ENCODE results near the gene MXD3.

Gene MXD3

DNA sequence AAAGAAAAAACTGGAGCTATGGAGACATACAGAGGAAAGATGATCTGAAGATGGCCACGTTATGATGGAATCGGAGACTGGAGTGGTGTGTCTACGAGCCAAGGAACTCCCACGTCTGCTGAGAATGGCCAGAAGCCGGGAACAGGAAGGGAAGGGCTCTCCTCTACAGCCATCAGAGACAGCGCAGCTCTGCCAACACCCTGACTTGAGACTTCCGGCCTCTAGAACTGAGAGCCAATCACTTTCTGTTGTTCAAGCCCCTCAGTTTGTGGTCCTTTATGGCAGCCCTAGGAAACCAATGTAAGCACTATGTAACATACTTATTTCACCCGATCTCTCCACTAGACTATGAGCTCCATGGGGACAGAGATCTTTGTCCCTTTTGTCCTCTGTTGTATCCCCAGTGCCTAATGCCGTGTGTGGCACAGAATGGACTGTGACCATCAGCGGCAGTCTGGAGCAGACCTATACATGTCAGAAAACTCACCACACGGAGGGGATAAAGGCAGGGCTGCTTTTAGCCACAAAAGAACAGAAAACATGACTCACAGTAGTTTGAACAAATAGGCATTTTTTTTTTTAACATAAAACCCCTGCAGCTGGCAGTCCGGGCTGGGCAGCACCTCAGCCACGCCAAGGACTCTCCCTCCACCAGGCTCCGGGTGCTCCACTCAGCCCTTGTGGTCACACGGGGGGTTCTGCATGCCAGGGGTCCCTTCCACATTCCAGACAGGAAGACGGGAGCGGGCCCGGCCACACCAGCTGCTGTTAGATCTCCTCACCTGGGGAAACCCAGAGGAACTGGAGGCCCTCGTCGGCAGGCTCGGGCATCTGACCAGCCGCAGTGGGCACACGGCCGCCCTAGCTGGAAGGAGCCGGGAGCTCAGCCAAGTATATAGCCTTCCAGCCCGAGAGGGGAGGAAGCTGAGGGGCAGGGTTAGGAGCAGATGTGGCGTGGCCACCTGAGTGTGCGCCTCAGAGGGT is 16.1 kb upstream of the MXD3 start:
- H3K4me3 ChIP-seq = no peak overlapping the region
- H3K27ac ChIP-seq = peak overlapping the region in 13 of 21 experiments; percentile 1 to 59 (median 36)

DNA sequence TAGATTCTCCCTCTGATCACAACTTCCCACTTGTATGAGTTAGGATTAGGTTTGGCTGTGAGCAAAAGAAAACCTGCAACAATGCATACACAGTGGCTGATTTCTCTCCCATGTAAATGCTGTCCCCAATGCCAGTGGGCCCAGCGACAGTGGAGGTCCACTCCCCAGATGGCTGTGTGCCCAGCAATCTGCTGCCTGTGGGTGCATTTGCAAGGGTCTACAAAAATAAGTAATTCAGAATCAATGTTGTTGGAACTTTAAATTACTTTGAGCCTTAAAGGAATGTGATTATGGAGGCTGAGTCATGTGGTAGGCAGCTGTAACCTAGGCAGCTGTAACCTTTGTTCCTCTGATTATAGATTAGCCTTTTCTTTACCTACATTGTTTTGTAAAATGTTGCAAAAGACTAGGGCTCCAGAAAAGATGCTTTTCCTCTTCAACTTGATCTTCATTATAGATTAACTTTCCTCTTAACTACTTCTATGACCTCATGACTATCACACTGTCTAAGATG is 14.2 kb upstream of the MXD3 start:
- Histone ChIP-seq H3K27ac (no peak overlapping the region), H3K4me3 (no peak overlapping the region)

- Histone ChIP-seq H3K27ac (no peak overlapping the region), H3K4me3 (no peak overlapping the region)
These were observed 9.2 kb upstream of the MXD3 start for GRCh38 chr5:177320879-177321278.

- H3K4me3 ChIP-seq = no peak overlapping the region
These were observed 8.4 kb upstream of the MXD3 start for GRCh38 chr5:177319913-177320588.

DNA sequence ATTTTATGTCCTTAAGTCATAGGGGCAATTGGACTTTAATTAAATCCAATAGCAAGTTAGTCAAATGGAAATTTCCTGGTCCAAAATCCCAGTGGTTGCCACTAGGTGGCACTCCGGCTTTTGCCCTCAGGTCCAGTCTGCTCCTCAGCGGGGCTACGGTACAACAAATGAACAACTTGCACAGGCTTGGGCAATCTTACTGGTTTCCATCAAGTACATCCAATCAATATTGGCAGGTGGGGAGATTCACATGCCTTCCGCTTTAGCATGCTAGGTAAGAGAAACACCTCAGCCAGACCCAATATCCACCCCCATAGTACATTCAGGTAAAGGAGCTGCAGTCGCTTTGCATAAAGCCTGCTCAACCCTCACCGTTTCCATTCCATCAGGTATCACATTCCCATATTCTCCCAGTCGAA is 6.3 kb upstream of the MXD3 start:
- Histone ChIP-seq H3K27ac (no peak overlapping the region), H3K4me3 (no peak overlapping the region)

More at GRCh38 chr5:177319913-177320588, 8.4 kb upstream of the MXD3 start:
- H3K27ac ChIP-seq = no peak overlapping the region

GRCh38 chr5:177316005-177316404 is 4.3 kb upstream of the MXD3 start:
- no peak overlapping the region for H3K4me3 ChIP-seq
- no peak overlapping the region for H3K27ac ChIP-seq

GRCh38 chr5:177315411-177315810 is 3.7 kb upstream of the MXD3 start:
- Histone ChIP-seq H3K4me3 (no peak overlapping the region), H3K27ac (no peak overlapping the region)

DNA sequence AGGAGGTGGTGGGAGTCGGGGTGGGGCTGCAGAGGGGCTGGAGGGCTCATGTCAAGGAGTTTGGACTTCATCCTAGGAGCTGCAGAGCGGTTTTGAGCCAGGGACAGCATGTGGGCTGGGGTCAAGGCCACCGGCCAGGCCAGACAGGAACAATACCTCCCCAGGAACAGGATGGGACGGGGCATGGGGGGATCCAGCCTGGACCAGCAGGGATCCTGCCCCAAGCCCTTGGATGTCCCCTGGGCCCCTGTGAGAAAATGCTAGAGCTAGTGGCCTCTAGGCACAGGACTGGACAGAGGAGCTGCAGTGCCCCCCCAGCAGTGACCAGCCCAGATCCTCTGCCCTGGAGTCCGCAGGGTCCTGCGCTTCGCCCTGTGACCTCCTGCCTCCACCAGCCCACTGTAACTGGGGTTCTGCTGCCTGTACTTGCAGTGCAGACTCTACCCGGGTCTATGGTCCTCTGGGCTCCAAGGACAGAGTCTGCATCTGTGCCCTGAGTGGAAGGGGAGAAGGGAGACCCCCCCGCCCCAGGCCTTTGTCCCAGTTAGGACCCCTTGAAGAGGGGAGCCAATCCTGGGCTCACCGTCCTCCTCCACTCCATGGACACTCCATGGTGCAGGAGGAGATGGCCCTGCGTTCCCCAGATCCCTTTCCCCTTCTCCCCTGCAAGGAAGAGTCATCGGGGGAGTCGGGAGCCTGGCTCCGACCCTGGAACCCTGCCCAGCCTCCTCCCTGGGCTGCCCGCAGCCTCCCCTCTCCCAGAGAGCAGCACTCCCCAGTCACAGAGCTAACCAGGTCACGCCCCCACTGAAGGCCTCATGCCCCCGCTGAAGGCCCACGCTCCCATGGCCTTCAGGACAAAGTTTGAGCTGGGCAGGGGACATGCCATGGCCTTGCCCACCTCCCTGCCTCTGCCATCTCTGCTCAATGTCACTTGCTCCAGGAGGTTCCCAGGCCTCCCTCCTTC is 3.0 kb upstream of the MXD3 start:
- no peak overlapping the region for H3K27ac ChIP-seq

DNA sequence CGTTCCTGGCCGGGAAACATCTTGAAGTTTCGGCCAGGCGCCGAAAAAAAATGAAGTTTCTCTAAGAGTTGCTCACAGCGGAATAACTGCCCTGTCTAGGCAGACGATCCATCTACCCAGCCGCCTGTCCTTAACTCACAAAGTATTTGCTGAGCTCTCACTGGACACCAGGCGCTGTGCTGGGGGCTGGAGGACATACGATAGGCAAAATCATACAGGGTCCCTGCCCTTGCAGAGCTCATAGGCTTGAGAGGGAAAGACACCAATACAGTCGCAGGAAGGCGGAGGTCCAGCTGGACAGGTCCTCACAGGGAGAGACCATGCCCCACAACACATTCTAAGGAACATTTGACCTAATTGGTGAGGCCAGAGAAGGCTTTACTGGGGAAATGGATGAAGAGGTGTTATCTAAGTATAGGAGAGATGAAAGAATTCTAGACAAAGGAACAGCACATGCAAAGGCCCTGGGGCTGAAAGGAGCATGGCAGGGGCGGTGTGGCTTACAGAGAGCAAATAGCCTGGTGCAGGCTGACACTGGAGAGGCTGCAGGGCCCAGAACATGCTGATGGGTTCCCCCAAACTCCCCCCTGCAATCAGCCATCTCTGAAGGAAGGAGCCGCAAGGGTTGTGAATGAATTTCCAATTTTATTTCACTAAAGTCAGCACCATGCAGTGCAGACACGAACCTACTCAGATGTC is 2.0 kb upstream of the MXD3 start:
- Histone ChIP-seq H3K27ac (no peak overlapping the region), H3K4me3 (no peak overlapping the region)

More for the DNA sequence above, 3.0 kb upstream of the MXD3 start:
- no peak overlapping the region for H3K4me3 ChIP-seq

DNA sequence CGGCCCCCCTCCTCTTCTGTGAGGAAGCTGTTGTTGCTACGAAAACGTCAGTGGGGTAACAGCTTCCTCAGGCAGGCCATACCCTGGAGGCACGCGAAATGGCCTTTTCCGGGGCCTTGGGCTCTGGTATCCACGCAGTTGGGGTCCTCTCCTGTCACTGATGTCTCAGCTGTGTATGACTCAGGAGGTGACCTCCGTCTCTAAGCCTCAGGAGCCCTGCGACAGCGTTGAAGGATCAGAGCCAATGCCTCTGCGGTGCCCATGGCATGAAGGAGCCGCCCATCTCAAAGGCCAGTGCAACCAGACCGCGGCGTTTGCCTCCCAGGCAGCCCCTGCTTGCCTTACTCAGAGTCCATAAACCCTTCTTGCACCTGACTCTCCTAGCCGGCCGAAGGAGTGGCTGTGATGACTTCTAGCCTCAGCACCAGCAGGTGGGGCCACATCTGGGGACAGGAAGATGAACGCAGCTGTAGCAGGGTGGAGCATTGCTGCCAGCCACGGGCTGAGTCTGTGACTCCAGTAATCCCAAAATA is 1.0 kb upstream of the MXD3 start:
- Histone ChIP-seq H3K27ac (peak overlapping the region in 3 of 21 experiments; percentile 22 to 53 (median 46)), H3K4me3 (peak overlapping the region in 6 of 7 experiments; percentile 36 to 64 (median 52))

- Histone ChIP-seq H3K4me3 (peak overlapping the region; percentile 36 to 64 (median 50)), H3K27ac (peak overlapping the region in 11 of 21 experiments; percentile 7 to 74 (median 39))
These were observed 341 bp downstream of the MXD3 start for GRCh38 chr5:177311392-177311722.

- Histone ChIP-seq H3K4me3 (peak overlapping the region; percentile 36 to 64 (median 50)), H3K27ac (peak overlapping the region in 9 of 21 experiments; percentile 7 to 96 (median 39))
These were observed 824 bp downstream of the MXD3 start for GRCh38 chr5:177310757-177311391.

DNA sequence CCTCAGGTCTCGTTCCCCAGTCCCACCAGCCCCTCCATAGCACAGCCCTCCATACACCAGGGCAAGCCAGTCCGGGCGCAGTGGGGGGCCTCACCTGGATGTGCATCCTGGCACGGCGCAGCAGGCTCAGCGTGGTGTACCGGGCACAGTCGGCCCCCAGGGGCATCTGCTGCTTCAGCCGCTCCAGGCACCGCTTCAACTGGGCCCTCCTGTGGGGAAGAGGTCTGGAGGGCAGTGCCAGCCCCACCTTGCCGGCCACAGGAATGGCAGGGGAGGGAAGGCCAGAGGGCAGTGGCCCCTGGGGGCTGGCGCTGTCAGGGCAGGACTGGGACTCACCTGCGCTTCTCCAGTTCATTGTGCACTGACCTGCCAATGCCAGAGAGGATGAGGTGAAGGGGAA is 1.4 kb downstream of the MXD3 start:
- H3K27ac ChIP-seq = peak overlapping the region in 5 of 21 experiments; percentile 4 to 96 (median 25)
- H3K4me3 ChIP-seq = peak overlapping the region in 2 of 7 experiments; percentile 50 to 53

- H3K27ac ChIP-seq = peak overlapping the region in 9 of 21 experiments; percentile 16 to 96 (median 39)
- peak overlapping the region in 1 of 7 experiments; percentile 53 for H3K4me3 ChIP-seq
These were observed 2.1 kb downstream of the MXD3 start for GRCh38 chr5:177309351-177310191.

- H3K27ac ChIP-seq = peak overlapping the region in 7 of 21 experiments; percentile 19 to 96 (median 39)
- H3K4me3 ChIP-seq = no peak overlapping the region
These were observed 3.0 kb downstream of the MXD3 start for GRCh38 chr5:177308740-177309139.

- H3K27ac ChIP-seq = peak overlapping the region in 16 of 21 experiments; percentile 18 to 96 (median 68)
- H3K4me3 ChIP-seq = peak overlapping the region in 2 of 7 experiments; percentile 1 to 8
These were observed 3.9 kb downstream of the MXD3 start for GRCh38 chr5:177307544-177308363.

Measured in skin epidermis (tissue), 12 donors.